ENCODE data around the gene PPP1R8. TPM values are rescaled to one million over a fixed set of nuclear protein-coding genes. Genes with fewer than 3 reads are reported as not detected.
"Not testable (repeated sequence)": the region's sequence is repeated elsewhere in the genome, so short reads cannot be mapped to it uniquely, and the experiment has no call there.

Gene PPP1R8
- total RNA-seq, 1 experiment from 2014 or later = 51.1 TPM

DNA sequence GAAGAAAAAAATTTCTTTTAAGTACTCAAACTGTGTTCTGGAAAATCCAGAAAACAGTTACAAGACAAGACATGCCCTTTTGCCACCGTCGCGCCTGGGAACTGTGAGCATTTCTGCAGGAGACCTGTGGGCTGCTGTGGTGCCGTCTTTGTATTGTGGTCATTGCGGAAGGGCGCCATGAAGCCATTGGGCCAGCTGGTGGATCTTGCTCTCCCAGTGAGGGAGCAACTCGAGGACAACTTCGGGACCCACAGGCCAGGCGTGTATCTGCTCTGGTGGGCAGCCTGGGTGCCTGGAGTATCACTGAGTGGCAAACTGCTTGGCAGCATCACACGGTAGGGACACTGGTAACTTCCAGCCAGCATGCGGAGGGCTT lies 38.0 kb downstream of the PPP1R8 start:
- POLR2A ChIA-PET = no interaction called here
- no peaks in the 10 kb centered on the region for H3K9me3 Mint-ChIP-seq (ENCODE audit: unreplicated experiment)
- no peaks in the 10 kb centered on the region for H3K27me3 Mint-ChIP-seq (ENCODE audit: insufficient read depth, unreplicated experiment)
- CTCF ChIA-PET = no interaction called here
- no peak overlapping the region for H3K4me3 Mint-ChIP-seq (ENCODE audit: unreplicated experiment)
- TF ChIP-seq, protein P1, sequence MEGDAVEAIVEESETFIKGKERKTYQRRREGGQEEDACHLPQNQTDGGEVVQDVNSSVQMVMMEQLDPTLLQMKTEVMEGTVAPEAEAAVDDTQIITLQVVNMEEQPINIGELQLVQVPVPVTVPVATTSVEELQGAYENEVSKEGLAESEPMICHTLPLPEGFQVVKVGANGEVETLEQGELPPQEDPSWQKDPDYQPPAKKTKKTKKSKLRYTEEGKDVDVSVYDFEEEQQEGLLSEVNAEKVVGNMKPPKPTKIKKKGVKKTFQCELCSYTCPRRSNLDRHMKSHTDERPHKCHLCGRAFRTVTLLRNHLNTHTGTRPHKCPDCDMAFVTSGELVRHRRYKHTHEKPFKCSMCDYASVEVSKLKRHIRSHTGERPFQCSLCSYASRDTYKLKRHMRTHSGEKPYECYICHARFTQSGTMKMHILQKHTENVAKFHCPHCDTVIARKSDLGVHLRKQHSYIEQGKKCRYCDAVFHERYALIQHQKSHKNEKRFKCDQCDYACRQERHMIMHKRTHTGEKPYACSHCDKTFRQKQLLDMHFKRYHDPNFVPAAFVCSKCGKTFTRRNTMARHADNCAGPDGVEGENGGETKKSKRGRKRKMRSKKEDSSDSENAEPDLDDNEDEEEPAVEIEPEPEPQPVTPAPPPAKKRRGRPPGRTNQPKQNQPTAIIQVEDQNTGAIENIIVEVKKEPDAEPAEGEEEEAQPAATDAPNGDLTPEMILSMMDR (IDR thresholded peaks at IDR 0.05; ENCODE audit: unreplicated experiment) = no peak
- no peak for DNase-seq (ENCODE audit: unreplicated experiment)
- BruUV-seq (replicated peaks) = no TSS peak
- H3K4me1 Mint-ChIP-seq (ENCODE audit: insufficient read depth, unreplicated experiment) = no peaks in the 10 kb centered on the region
- intact Hi-C loops (cut with micrococcal nuclease) = no loop called here
- H3K36me3 Mint-ChIP-seq (ENCODE audit: insufficient read depth, unreplicated experiment) = no peaks in the 10 kb centered on the region
- H3K27ac Mint-ChIP-seq (ENCODE audit: low read depth, unreplicated experiment) = no peak overlapping the region

DNA sequence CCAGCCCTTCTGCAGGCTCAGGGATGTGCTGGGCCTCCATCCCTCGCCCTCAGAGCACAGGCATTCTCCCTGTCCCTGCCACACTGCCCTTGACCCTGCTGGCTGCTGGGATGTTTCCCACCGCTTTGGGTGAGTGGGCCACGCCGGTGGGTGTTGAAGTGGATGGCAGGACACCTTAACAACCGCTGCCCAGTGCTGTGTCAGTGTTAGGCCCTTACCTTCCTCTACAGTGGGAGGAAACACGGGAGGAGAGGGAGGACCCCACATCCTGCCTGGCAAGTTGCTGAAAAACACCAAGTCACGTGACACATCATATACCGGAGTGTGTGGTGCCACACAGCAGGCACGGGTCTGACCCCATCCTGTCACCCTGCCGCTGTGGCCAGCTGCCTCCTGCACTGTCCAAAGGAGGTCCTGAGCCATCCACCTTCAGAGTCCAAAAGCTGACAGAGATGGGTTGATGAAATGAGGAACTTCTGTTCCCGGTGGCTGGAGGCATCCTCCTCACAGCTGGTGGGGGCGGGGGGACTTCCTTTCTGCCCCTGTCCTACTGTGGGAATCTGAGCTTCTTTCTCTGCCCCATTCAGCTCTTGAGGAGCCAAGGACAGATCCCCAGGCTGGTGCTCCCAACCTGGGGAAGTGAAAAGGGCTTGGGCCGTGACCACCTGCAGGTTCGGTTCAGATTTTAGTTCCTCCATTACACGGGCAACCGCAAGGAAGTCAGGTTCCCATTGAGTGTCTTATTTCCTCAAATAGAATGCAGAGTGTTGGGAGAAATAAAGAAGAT lies 38.5 kb downstream of the PPP1R8 start:
- H3K4me1 Mint-ChIP-seq (ENCODE audit: insufficient read depth, unreplicated experiment) = no peaks in the 10 kb centered on the region
- BruUV-seq (replicated peaks) = no TSS peak

DNA sequence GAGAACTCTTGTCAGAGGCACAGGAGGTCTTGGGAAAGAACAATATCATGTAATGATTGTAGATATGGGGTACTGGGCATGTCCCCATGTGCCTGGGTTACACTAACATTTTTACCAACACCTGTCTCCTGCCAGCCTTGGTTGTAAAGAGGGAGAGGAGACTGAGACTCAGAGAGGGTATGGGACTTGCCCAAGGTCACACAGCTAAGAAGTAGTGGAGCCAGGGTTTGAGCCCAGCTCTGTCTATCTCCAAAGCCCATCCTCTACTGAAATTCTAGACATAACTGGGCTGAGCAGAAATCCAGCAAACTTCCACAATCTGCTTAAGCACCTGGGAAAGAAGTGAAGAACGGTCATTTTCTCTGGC lies 39.1 kb downstream of the PPP1R8 start:
- H3K9me3 Mint-ChIP-seq (ENCODE audit: unreplicated experiment) = no peaks in the 10 kb centered on the region
- intact Hi-C loops (cut with micrococcal nuclease) = no loop called here
- no peaks in the 10 kb centered on the region for H3K27me3 Mint-ChIP-seq (ENCODE audit: insufficient read depth, unreplicated experiment)
- H3K36me3 Mint-ChIP-seq (ENCODE audit: insufficient read depth, unreplicated experiment) = no peaks in the 10 kb centered on the region
- DNase-seq (ENCODE audit: unreplicated experiment) = no peak
- no peak overlapping the region for H3K27ac Mint-ChIP-seq (ENCODE audit: low read depth, unreplicated experiment)
- ChIA-PET POLR2A (no interaction called here), CTCF (interaction anchor here (0.6 kb wide), 1 partner anchor 136 kb away, joined by 4 read pairs; no protein-coding TSS in a partner anchor)
- no peak overlapping the region for H3K4me3 Mint-ChIP-seq (ENCODE audit: unreplicated experiment)
- no TSS peak for BruUV-seq (replicated peaks)
- peaks cover under 1% of the 10 kb centered on the region for H3K4me1 Mint-ChIP-seq (ENCODE audit: insufficient read depth, unreplicated experiment)
- TF ChIP-seq, protein P1 (IDR thresholded peaks at IDR 0.05; ENCODE audit: unreplicated experiment) = no peak

More for the DNA sequence above, 38.5 kb downstream of the PPP1R8 start:
- no peaks in the 10 kb centered on the region for H3K9me3 Mint-ChIP-seq (ENCODE audit: unreplicated experiment)
- H3K36me3 Mint-ChIP-seq (ENCODE audit: insufficient read depth, unreplicated experiment) = no peaks in the 10 kb centered on the region
- H3K27me3 Mint-ChIP-seq (ENCODE audit: insufficient read depth, unreplicated experiment) = no peaks in the 10 kb centered on the region
- no peak for DNase-seq (ENCODE audit: unreplicated experiment)
- POLR2A ChIA-PET = no interaction called here
- H3K27ac Mint-ChIP-seq (ENCODE audit: low read depth, unreplicated experiment) = no peak overlapping the region
- intact Hi-C loops (cut with micrococcal nuclease) = no loop called here
- TF ChIP-seq, protein P1 (IDR thresholded peaks at IDR 0.05; ENCODE audit: unreplicated experiment) = no peak
- H3K4me3 Mint-ChIP-seq (ENCODE audit: unreplicated experiment) = no peak overlapping the region
- CTCF ChIA-PET = interaction anchor here (0.6 kb wide), 1 partner anchor 137 kb away, joined by 4 read pairs; no protein-coding TSS in a partner anchor

DNA sequence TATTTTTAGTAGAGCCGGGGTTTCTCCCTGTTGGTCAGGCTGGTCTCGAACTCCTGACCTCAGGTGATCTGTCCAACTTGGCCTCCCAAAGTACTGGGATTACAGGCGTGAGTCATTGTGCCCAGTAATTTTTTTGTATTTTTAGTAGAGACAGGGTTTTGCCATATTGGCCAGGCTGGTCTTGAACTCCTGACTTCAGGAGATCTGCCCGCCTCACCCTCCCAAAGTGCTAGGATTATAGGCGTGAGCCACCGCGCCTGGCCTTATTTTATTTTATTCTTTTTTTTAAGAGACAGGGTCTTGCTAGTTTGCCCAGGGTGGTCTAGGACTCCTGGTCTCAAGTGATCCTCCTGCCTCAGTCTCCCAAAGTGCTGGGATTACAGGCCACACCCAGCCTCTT lies 40.5 kb downstream of the PPP1R8 start:
- BruUV-seq (replicated peaks); H3K36me3 Mint-ChIP-seq (ENCODE audit: insufficient read depth, unreplicated experiment); DNase-seq (ENCODE audit: unreplicated experiment); H3K27ac Mint-ChIP-seq (ENCODE audit: low read depth, unreplicated experiment); H3K4me3 Mint-ChIP-seq (ENCODE audit: unreplicated experiment); H3K9me3 Mint-ChIP-seq (ENCODE audit: unreplicated experiment); H3K4me1 Mint-ChIP-seq (ENCODE audit: insufficient read depth, unreplicated experiment); H3K27me3 Mint-ChIP-seq (ENCODE audit: insufficient read depth, unreplicated experiment); intact Hi-C loops (cut with micrococcal nuclease): not testable (repeated sequence)
- ChIA-PET CTCF (interaction anchor here (0.6 to 0.7 kb wide), 2 partner anchors 41 to 88 kb away, joined by 3 to 5 read pairs; partner anchors contain the start of gene PPP1R8), POLR2A (interaction anchor here (0.6 kb wide), 1 partner anchor 348 kb away, joined by 3 read pairs; no protein-coding TSS in a partner anchor)
